Stomach (tissue), 9 donors: Measurements from ENCODE around the gene SH3RF3. TPM values are rescaled to one million over a fixed set of nuclear protein-coding genes. Genes with fewer than 3 reads are reported as not detected.

ENCODE experiments used
- DNase-seq, 2 donors: peaks; one replicate each; pipeline versions ENCODE4 v3.0.0 to v3.0.0-alpha.2; 2013 to 2019
- H3K27ac ChIP-seq, 5 donors: fragments of 200-600 bp in 4 of 5; sonication (generic) in 4 of 5; one replicate each; pipeline ENCODE4 v1.5.1; 2013 to 2019; ENCODE audit warnings: mild to moderate bottlenecking in 1 of 5, moderate library complexity in 1 of 5
- H3K27me3 ChIP-seq, 3 donors: fragments of 200-600 bp; sonication (generic); one replicate each; pipeline ENCODE4 v1.5.1; 2017 to 2019; ENCODE audit warnings: mixed run types in 1 of 3
- H3K36me3 ChIP-seq, 4 donors: fragments of 200-600 bp; sonication (generic); 1 replicate in 3 of 4; 2 replicates in 1 of 4; pipeline ENCODE4 v1.5.1; 2016 to 2019
- H3K4me1 ChIP-seq, 4 donors: fragments of 200-600 bp; sonication (generic); one replicate each; pipeline ENCODE4 v1.5.1; 2016 to 2019
- H3K4me3 ChIP-seq, 4 donors: fragments of 200-600 bp; sonication (generic) in 3 of 4; one replicate each; pipeline ENCODE4 v1.5.1; 2016 to 2019; ENCODE audit warnings: mild to moderate bottlenecking in 1 of 4
- H3K9me3 ChIP-seq, 4 donors: fragments of 200-600 bp; sonication (generic); one replicate each; pipeline ENCODE4 v1.5.1; 2016 to 2019
- EP300 ChIP-seq: sonication (generic); formaldehyde crosslinking; IDR thresholded peaks from one replicate; pipeline ENCODE4 v1.6.1; 2017; ENCODE audit warnings: antibody characterized with exemption
- POLR2A ChIP-seq, 4 donors: fragments of 450-650 bp; IDR thresholded peaks; one replicate each; pipeline ENCODE4 v1.6.1; 2016; ENCODE audit warnings: antibody characterized with exemption in 4 of 4, control low read depth in 2 of 4, mild to moderate bottlenecking in 1 of 4, moderate library complexity in 1 of 4
- POLR2AphosphoS5 ChIP-seq, 3 donors: sonication (generic); formaldehyde crosslinking; IDR thresholded peaks; one replicate each; pipeline ENCODE4 v1.6.1; 2016; ENCODE audit warnings: antibody characterized with exemption in 3 of 3
- WGBS, 5 donors: extraction: QIAGEN DNeasy Blood & Tissue Kit in 3 of 5; methylation state at CpG; one replicate each; pipeline versions ENCODE4 v1.1.5 to v1.1.7; 2013 to 2018; 5-methylcytosine and 5-hydroxymethylcytosine counted together
- intact Hi-C: fragments of 100-400 bp; cut with DNase I; formaldehyde crosslinking; loops from one replicate; pipeline ENCODE4 v1.15.1; 2023; ENCODE audit warnings: low total_unique reads
- polyA plus RNA-seq, 3 donors: library from polyadenylated mRNA; stranded (reverse); fragments of 200-250 nt; gene quantifications; one replicate each; pipeline ENCODE4 v1.2.3, GENCODE V29; 2013
- total RNA-seq, 5 donors: library from RNA; depleted of rRNA; stranded (reverse); fragments of >200 nt; gene quantifications; one replicate each; pipeline versions ENCODE4 v1.1.0 to v1.2.3, GENCODE V29; 2014 to 2016
- TF ChIP-seq, protein P1 (sequence below), 7 experiments: fragments of 450-650 bp in 4 of 7; fragments of 200-600 bp in 3 of 7; sonication (generic) in 3 of 7; IDR thresholded peaks; one replicate each; pipeline ENCODE4 v1.5.1; 2016 to 2019; ENCODE audit warnings: antibody characterized with exemption in 7 of 7, control low read depth in 2 of 7, mild to moderate bottlenecking in 1 of 7
- donor health status: healthy with polysubstance abuse.
- donor health status: Bipolar disorder and iron deficiency.
- donor health status: healthy.

SH3RF3 gene
- total and polyA plus RNA-seq, 8 donors, result 0.87 to 11.1 (median 4.4) TPM

GRCh38 chr2:109474319-109474825 is 345.4 kb downstream of the SH3RF3 start:
- no peaks in the 10 kb centered on the region for H3K27me3 ChIP-seq
- intact Hi-C loops, result no loop called here
- TF ChIP-seq POLR2AphosphoS5 (IDR thresholded peaks at IDR 0.05), result no peak
- TF ChIP-seq EP300, result no peak
- TF ChIP-seq, protein P1, sequence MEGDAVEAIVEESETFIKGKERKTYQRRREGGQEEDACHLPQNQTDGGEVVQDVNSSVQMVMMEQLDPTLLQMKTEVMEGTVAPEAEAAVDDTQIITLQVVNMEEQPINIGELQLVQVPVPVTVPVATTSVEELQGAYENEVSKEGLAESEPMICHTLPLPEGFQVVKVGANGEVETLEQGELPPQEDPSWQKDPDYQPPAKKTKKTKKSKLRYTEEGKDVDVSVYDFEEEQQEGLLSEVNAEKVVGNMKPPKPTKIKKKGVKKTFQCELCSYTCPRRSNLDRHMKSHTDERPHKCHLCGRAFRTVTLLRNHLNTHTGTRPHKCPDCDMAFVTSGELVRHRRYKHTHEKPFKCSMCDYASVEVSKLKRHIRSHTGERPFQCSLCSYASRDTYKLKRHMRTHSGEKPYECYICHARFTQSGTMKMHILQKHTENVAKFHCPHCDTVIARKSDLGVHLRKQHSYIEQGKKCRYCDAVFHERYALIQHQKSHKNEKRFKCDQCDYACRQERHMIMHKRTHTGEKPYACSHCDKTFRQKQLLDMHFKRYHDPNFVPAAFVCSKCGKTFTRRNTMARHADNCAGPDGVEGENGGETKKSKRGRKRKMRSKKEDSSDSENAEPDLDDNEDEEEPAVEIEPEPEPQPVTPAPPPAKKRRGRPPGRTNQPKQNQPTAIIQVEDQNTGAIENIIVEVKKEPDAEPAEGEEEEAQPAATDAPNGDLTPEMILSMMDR (IDR thresholded peaks at IDR 0.05), result no peak
- TF ChIP-seq POLR2A (IDR thresholded peaks at IDR 0.05), result no peak
- H3K36me3 ChIP-seq, result no peaks in the 10 kb centered on the region
- peaks cover 0 to 18% (median 0%) of the 10 kb centered on the region in 4 donors for H3K4me1 ChIP-seq
- 87 to 94% (median 92%) methylated on average over 11 of the region's 11 CpGs for WGBS, 5 donors
- no peaks in the 10 kb centered on the region for H3K9me3 ChIP-seq
- no peak for DNase-seq
- no peak overlapping the region for H3K4me3 ChIP-seq
- H3K27ac ChIP-seq, result no peak overlapping the region

DNA sequence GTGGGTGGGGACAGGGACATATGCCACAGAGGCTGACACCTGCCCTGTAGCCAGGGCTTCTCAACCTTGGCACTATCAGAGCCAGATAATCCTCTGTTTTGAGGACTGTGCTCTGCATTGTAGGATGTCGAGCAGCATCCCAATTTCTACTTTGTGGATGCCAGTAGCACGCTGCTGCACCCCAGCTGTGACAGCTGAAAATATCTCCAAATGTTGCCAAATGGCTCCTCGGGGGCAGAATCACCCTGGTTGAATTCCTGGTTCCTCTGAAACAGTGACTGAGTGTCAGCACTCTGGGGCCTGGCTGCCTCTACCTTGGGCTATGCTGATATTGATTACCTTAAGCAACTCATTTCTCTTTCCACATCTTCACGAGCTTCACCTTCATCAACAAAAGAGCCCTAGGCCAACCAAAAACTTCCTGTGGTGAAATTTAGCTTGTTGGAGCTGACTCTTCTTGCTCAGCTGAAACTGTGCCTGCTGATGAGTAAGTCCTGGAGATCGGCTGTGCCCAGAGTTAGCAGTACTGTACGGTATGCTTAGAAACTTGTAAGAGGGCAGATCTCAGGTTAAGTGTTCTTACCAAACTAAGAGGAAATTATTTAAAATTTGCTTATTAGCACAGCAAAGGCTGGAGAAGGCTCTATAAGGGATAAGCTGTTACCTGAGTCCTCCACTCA is 346.7 kb downstream of the SH3RF3 start:
- no peak for TF ChIP-seq POLR2AphosphoS5 (IDR thresholded peaks at IDR 0.05)
- TF ChIP-seq, protein P1 (IDR thresholded peaks at IDR 0.05), result no peak
- TF ChIP-seq POLR2A (IDR thresholded peaks at IDR 0.05), result no peak
- no peak for TF ChIP-seq EP300
- Histone ChIP-seq H3K36me3 (no peaks in the 10 kb centered on the region), H3K4me3 (no peak overlapping the region), H3K9me3 (no peaks in the 10 kb centered on the region), H3K4me1 (peaks cover 0 to 22% (median 2%) of the 10 kb centered on the region in 4 donors), H3K27me3 (no peaks in the 10 kb centered on the region), H3K27ac (no peak overlapping the region)
- DNase-seq, result no peak
- intact Hi-C loops, result no loop called here
- WGBS, 5 donors, result 71 to 85% (median 73%) methylated on average over 6 of the region's 6 CpGs

- Histone ChIP-seq H3K4me1 (peaks cover 6 to 26% (median 11%) of the 10 kb centered on the region in 4 donors), H3K4me3 (no peak overlapping the region), H3K9me3 (no peaks in the 10 kb centered on the region), H3K36me3 (no peaks in the 10 kb centered on the region), H3K27me3 (no peaks in the 10 kb centered on the region), H3K27ac (no peak overlapping the region)
- no peak for DNase-seq
- no peak for TF ChIP-seq POLR2AphosphoS5 (IDR thresholded peaks at IDR 0.05)
- TF ChIP-seq, protein P1 (IDR thresholded peaks at IDR 0.05), result no peak
- no peak for TF ChIP-seq EP300
- TF ChIP-seq POLR2A (IDR thresholded peaks at IDR 0.05), result no peak
- intact Hi-C loops, result no loop called here
- WGBS, 5 donors, result 84 to 89% (median 87%) methylated on average over 10 of the region's 10 CpGs
Observed at GRCh38 chr2:109476641-109477441, 347.8 kb downstream of the SH3RF3 start.

DNA sequence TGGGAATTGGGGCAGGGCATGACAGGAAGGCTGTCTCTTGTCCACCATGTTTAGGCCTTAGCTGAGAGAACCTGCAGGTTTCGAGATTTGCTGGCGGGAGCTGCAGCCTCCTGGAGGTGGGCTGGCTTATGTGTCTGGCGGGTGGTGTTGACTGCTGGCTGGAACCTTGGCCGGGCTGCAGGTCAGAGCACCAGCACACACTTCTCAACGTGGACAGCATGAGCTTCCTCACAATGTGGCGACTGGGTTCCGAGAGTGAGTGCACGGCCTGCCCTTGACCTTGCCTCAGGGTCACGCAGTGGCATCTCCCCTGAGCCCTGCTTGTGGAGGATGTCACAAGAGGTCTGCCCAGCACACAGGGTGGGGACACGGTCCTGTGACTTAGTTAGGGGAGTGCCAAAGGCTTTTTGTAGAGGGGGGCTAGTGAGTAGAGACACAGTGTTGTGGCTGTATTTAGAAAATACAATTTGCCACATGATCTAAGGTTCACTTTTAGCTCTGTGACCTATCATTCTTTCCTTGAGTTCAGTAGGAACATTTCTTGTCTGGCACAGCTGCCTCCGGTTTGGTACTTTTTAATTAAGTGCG is 350.0 kb downstream of the SH3RF3 start:
- intact Hi-C loops, result no loop called here
- Histone ChIP-seq H3K27ac (no peak overlapping the region), H3K27me3 (no peaks in the 10 kb centered on the region), H3K4me1 (peaks cover 7 to 34% (median 30%) of the 10 kb centered on the region in 4 donors), H3K9me3 (no peaks in the 10 kb centered on the region), H3K36me3 (no peaks in the 10 kb centered on the region), H3K4me3 (no peak overlapping the region)
- 90 to 95% (median 94%) methylated on average over 7 to 12 of the region's 12 CpGs for WGBS, 5 donors
- no peak for DNase-seq
- TF ChIP-seq POLR2AphosphoS5 (IDR thresholded peaks at IDR 0.05) (no peak), EP300 (no peak), POLR2A (IDR thresholded peaks at IDR 0.05) (no peak)
- TF ChIP-seq, protein P1 (IDR thresholded peaks at IDR 0.05), result no peak
